Gastroesophageal sphincter (tissue), 3 donors: ENCODE measurements around the gene SF3A2.
"Not testable (repeated sequence)": the region's sequence is repeated elsewhere in the genome, so short reads cannot be mapped to it uniquely, and the experiment has no call there.

Source experiments
- POLR2A ChIP-seq, 2 donors: fragments of 450-650 bp; IDR thresholded peaks; one replicate each; pipeline ENCODE4 v1.6.1; 2017; ENCODE audit warnings: antibody characterized with exemption in 2 of 2, mild to moderate bottlenecking in 2 of 2, moderate library complexity in 1 of 2
- TF ChIP-seq, protein P1 (sequence below), 4 experiments: fragments of 200-600 bp in 2 of 4; fragments of 450-650 bp in 2 of 4; sonication (generic) in 1 of 4; IDR thresholded peaks; one replicate each; pipeline ENCODE4 v1.5.1; 2017 to 2019; ENCODE audit warnings: antibody characterized with exemption in 4 of 4, mild to moderate bottlenecking in 2 of 4, moderate library complexity in 2 of 4

DNA sequence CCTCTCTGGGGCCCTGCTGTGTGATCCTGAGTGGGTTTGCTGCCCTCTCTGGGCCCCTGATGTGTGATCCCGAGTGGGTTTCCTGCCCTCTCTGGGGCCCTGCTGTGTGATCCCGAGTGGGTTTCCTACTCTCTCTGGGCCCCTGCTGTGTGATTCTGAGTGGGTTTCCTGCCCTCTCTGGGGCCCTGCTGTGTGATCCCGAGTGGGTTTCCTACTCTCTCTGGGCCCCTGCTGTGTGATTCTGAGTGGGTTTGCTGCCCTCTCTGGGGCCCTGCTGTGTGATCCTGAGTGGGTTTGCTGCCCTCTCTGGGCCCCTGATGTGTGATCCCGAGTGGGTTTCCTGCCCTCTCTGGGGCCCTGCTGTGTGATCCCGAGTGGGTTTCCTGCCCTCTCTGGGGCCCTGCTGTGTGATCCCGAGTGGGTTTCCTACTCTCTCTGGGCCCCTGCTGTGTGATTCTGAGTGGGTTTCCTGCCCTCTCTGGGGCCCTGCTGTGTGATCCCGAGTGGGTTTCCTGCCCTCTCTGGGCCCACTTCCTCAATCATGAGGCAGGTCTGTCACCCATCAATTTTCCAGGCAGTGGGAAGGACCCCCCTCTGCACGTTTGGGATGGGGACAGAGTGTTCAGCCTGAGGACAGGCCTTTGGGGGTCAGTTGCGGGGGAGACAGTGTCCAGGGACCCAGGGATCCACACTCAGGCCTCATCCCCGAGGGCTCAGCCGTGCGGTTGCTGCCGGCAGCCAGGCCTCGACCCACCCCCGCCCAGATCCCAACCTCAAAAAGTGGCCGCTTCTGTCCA lies 44.8 kb downstream of the SF3A2 start:
- TF ChIP-seq, protein P1, sequence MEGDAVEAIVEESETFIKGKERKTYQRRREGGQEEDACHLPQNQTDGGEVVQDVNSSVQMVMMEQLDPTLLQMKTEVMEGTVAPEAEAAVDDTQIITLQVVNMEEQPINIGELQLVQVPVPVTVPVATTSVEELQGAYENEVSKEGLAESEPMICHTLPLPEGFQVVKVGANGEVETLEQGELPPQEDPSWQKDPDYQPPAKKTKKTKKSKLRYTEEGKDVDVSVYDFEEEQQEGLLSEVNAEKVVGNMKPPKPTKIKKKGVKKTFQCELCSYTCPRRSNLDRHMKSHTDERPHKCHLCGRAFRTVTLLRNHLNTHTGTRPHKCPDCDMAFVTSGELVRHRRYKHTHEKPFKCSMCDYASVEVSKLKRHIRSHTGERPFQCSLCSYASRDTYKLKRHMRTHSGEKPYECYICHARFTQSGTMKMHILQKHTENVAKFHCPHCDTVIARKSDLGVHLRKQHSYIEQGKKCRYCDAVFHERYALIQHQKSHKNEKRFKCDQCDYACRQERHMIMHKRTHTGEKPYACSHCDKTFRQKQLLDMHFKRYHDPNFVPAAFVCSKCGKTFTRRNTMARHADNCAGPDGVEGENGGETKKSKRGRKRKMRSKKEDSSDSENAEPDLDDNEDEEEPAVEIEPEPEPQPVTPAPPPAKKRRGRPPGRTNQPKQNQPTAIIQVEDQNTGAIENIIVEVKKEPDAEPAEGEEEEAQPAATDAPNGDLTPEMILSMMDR (IDR thresholded peaks at IDR 0.05), result not testable (repeated sequence)
- TF ChIP-seq POLR2A (IDR thresholded peaks at IDR 0.05), result not testable (repeated sequence)
